ENCODE measurements around the gene ROR2.

Gene ROR2

GRCh38 chr9:91884153-91884552, 65.9 kb downstream of the ROR2 start:
- no peaks in the 10 kb centered on the region for H3K4me1 ChIP-seq
- no peaks in the 10 kb centered on the region for H3K27me3 ChIP-seq
- no peak overlapping the region for H3K4me2 ChIP-seq
- no peak overlapping the region for H3K4me3 ChIP-seq
- no peaks in the 10 kb centered on the region for H3K36me3 ChIP-seq
- no peak overlapping the region for H3K9ac ChIP-seq
- no peaks in the 10 kb centered on the region for H3K9me3 ChIP-seq
- no peak overlapping the region for H3K27ac ChIP-seq
- no peak for TF ChIP-seq Cebpa-rat (IDR thresholded peaks at IDR 0.05)
- H4K20me1 ChIP-seq = no peaks in the 10 kb centered on the region

DNA sequence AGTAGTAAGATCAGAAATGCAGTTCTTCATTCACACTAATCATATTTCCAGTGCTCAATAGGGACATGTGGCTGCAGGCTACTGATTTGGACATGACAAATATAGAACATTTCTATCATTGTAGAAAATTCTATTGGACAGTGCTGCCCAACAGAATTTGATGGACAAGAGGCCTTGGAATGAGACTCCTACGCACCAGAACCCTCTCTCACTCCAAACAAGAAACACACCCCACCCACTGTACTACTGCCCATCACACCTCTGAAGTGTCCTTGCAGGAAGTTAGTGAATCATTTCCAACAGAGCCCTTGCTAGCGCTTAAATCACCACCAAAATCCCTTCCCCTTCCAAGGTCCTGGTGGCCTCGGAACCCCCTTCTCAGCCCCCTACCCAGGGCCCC, 66.5 kb downstream of the ROR2 start:
- no peaks in the 10 kb centered on the region for H3K27me3 ChIP-seq
- no peaks in the 10 kb centered on the region for H3K9me3 ChIP-seq

DNA sequence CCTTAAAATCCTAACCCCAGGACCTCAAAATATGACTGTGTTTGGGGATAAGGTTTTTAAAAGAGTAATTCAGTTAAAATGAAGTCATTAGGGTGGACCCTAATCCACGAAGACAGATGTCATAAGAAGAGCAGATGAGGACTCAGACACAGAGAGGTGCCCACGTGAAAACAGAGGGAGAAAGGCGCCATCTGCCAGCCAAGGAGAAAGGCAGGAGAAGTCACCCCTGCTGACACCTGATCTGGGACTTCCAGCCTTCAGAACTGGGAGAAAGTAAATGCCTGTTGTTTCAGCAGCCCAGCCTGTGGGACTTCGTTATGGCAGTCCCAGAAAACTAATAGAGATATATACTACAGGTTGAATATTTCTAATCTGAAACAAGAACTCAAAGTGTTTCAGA, 67.4 kb downstream of the ROR2 start:
- no peaks in the 10 kb centered on the region for H3K27me3 ChIP-seq
- TF ChIP-seq Cebpa-rat (IDR thresholded peaks at IDR 0.05) = no peak
- no peak overlapping the region for H3K9ac ChIP-seq
- no peak overlapping the region for H3K27ac ChIP-seq
- no peak overlapping the region for H3K4me2 ChIP-seq
- H3K9me3 ChIP-seq = no peaks in the 10 kb centered on the region
- no peaks in the 10 kb centered on the region for H4K20me1 ChIP-seq
- no peaks in the 10 kb centered on the region for H3K4me1 ChIP-seq
- H3K4me3 ChIP-seq = no peak overlapping the region
- no peaks in the 10 kb centered on the region for H3K36me3 ChIP-seq

More for the DNA sequence above, 66.5 kb downstream of the ROR2 start:
- Histone ChIP-seq H3K9ac (no peak overlapping the region), H3K36me3 (no peaks in the 10 kb centered on the region), H3K4me3 (no peak overlapping the region), H3K27ac (no peak overlapping the region), H4K20me1 (no peaks in the 10 kb centered on the region), H3K4me2 (no peak overlapping the region), H3K4me1 (no peaks in the 10 kb centered on the region)
- no peak for TF ChIP-seq Cebpa-rat (IDR thresholded peaks at IDR 0.05)

DNA sequence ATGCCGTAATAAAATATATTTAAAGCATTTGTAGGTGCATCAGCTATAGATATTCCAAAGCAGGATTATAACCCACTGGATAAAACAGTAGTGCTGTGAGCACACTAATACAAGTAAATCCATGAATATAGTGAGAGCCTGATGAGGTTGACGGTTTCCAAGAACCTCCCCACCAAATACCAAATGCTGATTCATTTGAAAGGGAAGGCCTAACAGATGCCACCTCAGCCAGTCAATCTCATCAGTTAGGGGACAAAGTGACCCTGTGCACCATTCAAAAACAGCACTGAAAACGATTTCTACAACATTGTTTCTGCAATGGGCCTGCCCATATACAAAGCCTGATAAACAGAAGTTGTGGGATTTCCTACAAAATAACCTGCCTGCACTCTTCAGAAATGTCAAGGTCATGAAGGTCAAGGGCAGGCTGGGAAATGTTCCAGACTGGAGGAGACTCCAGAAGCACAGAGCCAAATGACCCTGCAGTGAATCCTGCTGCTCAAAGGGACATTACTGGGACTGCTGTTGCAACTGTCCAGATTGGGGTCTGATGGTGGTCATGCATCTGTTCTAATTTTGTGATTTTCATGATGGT, 69.6 kb downstream of the ROR2 start:
- H3K9me3 ChIP-seq = no peaks in the 10 kb centered on the region
- no peak overlapping the region for H3K27ac ChIP-seq
- no peaks in the 10 kb centered on the region for H4K20me1 ChIP-seq
- no peaks in the 10 kb centered on the region for H3K36me3 ChIP-seq
- no peak for TF ChIP-seq Cebpa-rat (IDR thresholded peaks at IDR 0.05)
- no peaks in the 10 kb centered on the region for H3K4me1 ChIP-seq
- no peak overlapping the region for H3K4me2 ChIP-seq
- no peaks in the 10 kb centered on the region for H3K27me3 ChIP-seq
- no peak overlapping the region for H3K9ac ChIP-seq
- H3K4me3 ChIP-seq = no peak overlapping the region

DNA sequence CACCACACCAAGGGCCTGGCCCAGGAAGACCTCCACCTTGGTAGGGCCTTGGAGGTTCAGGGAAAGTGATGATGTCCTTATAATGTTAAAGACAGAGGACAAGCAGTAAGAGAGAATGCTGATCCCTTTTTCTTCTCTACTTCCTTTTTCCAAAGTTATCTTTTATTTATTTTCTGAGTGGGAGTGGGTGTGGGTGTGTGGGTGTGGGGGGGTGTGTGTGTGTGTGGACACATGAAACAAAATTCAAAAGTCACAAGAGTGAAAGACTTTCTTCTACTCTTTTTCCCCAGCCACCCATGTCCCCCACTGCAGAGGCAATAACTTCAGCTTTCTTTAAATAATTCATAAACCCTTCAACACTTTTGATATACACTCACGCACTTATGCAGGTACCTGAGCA, 70.8 kb downstream of the ROR2 start:
- no peaks in the 10 kb centered on the region for H4K20me1 ChIP-seq
- H3K9ac ChIP-seq = no peak overlapping the region
- H3K27ac ChIP-seq = no peak overlapping the region
- H3K4me2 ChIP-seq = no peak overlapping the region
- H3K4me1 ChIP-seq = no peaks in the 10 kb centered on the region
- no peaks in the 10 kb centered on the region for H3K9me3 ChIP-seq
- no peaks in the 10 kb centered on the region for H3K27me3 ChIP-seq
- TF ChIP-seq Cebpa-rat (IDR thresholded peaks at IDR 0.05) = no peak
- H3K4me3 ChIP-seq = no peak overlapping the region
- H3K36me3 ChIP-seq = no peaks in the 10 kb centered on the region

DNA sequence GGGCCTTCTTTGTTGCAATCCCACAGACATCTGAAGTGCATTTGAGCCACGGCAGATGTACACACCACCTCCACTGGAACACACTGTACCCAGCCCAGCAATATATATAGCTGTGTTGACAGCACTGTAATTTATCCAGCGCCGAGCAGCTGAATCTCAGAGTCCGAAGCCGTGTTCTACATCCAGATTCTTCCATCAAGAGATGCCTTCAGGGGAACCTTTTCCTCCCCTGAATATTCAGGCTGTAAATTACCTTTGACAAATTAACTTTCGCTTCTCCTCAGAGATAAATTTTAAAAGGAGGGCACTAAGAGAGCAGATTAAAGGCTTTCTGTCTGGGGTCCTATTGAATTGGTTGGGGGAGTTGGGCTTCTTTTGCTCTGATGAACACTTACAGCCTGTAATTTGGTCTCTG, 76.4 kb downstream of the ROR2 start:
- Histone ChIP-seq H3K27ac (no peak overlapping the region), H3K4me2 (no peak overlapping the region), H3K4me1 (no peaks in the 10 kb centered on the region), H3K9ac (no peak overlapping the region), H3K4me3 (no peak overlapping the region), H4K20me1 (no peaks in the 10 kb centered on the region), H3K27me3 (no peaks in the 10 kb centered on the region), H3K36me3 (no peaks in the 10 kb centered on the region), H3K9me3 (no peaks in the 10 kb centered on the region)
- TF ChIP-seq Cebpa-rat (IDR thresholded peaks at IDR 0.05) = no peak

GRCh38 chr9:91868732-91869391, 81.2 kb downstream of the ROR2 start:
- H3K9me3 ChIP-seq = no peaks in the 10 kb centered on the region
- no peaks in the 10 kb centered on the region for H4K20me1 ChIP-seq
- H3K9ac ChIP-seq = no peak overlapping the region
- H3K4me2 ChIP-seq = no peak overlapping the region
- H3K27ac ChIP-seq = no peak overlapping the region
- H3K4me1 ChIP-seq = no peaks in the 10 kb centered on the region
- no peak for TF ChIP-seq Cebpa-rat (IDR thresholded peaks at IDR 0.05)
- H3K4me3 ChIP-seq = no peak overlapping the region
- H3K36me3 ChIP-seq = no peaks in the 10 kb centered on the region
- no peaks in the 10 kb centered on the region for H3K27me3 ChIP-seq

DNA sequence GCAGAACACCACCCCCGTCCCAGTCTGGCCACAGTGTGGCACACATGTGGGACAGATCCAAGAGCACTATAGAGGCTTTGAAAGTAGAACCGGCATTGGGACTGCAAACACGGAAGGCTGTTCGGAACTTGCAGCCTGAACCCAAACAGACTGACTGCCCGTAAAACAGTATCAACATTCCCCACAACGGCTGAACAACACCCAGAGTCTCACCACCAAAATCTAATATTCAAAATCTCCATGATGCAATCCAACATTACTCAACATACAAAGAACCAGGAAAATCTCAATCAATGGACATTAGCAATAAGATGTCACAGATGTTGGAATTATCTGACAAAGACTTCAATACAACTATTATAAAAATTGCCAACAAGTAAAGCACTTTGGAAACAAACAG, 82.3 kb downstream of the ROR2 start:
- no peaks in the 10 kb centered on the region for H4K20me1 ChIP-seq
- H3K27ac ChIP-seq = no peak overlapping the region
- no peaks in the 10 kb centered on the region for H3K27me3 ChIP-seq
- no peak for TF ChIP-seq Cebpa-rat (IDR thresholded peaks at IDR 0.05)
- H3K36me3 ChIP-seq = no peaks in the 10 kb centered on the region
- no peak overlapping the region for H3K4me3 ChIP-seq
- no peak overlapping the region for H3K4me2 ChIP-seq
- H3K9me3 ChIP-seq = no peaks in the 10 kb centered on the region
- H3K9ac ChIP-seq = no peak overlapping the region
- H3K4me1 ChIP-seq = peaks cover 4% of the 10 kb centered on the region

DNA sequence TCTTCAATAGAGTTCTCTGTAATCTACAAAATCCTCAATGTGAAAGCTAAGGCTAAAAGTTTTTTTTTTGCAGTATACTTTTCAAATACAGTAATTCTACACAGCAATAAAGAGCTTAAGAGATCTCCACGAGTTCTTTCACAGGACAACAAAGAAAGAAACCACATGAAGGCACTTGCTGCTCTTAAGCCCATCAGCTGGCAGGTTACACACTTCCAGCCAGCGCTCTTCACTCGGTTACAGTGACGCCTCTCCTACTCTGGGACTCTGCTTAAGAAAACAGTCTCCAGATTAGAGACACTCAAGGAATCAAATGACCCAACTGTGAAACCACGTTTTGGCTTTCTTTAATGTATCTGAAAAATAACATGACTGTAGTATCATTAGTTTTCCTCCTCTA, 85.0 kb downstream of the ROR2 start:
- no peaks in the 10 kb centered on the region for H3K36me3 ChIP-seq
- no peaks in the 10 kb centered on the region for H3K9me3 ChIP-seq
- no peaks in the 10 kb centered on the region for H4K20me1 ChIP-seq
- H3K4me2 ChIP-seq = no peak overlapping the region
- no peaks in the 10 kb centered on the region for H3K27me3 ChIP-seq
- no peak overlapping the region for H3K4me3 ChIP-seq
- no peak overlapping the region for H3K27ac ChIP-seq
- H3K4me1 ChIP-seq = peaks cover 14% of the 10 kb centered on the region
- no peak for TF ChIP-seq Cebpa-rat (IDR thresholded peaks at IDR 0.05)
- no peak overlapping the region for H3K9ac ChIP-seq

- no peaks in the 10 kb centered on the region for H3K9me3 ChIP-seq
- no peak overlapping the region for H3K9ac ChIP-seq
- no peak overlapping the region for H3K4me3 ChIP-seq
- no peaks in the 10 kb centered on the region for H4K20me1 ChIP-seq
- no peak for TF ChIP-seq Cebpa-rat (IDR thresholded peaks at IDR 0.05)
- H3K4me2 ChIP-seq = no peak overlapping the region
- no peaks in the 10 kb centered on the region for H3K36me3 ChIP-seq
- peaks cover 14% of the 10 kb centered on the region for H3K4me1 ChIP-seq
- H3K27ac ChIP-seq = no peak overlapping the region
- H3K27me3 ChIP-seq = no peaks in the 10 kb centered on the region
These were observed 85.6 kb downstream of the ROR2 start for GRCh38 chr9:91864380-91864779.

All from BLaER1 (cell line).